ENCODE measurements around the gene RNF7.
A peak's percentile ranks its signal among the peaks of the same experiment; 100 is the strongest.

The RNF7 gene

DNA sequence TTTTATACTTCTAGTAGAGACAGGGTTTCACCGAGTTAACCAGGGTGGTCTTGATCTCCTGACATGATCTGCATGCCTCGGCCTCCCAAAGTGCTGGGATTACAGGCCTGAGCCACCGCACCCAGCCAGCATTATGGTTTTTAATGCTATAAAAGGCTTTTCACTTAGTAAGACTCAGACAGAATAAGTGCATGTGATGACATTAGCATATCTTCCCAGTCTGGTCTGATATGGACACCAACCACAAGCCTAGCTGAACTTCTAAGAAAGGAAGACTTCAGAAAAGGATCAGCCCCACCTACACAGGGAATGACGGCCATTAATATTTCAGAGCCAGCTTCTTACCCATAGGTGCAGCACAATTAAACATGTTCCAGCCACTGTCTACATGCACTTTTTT, 52.1 kb downstream of the RNF7 start:
- TF ChIP-seq, protein P1, sequence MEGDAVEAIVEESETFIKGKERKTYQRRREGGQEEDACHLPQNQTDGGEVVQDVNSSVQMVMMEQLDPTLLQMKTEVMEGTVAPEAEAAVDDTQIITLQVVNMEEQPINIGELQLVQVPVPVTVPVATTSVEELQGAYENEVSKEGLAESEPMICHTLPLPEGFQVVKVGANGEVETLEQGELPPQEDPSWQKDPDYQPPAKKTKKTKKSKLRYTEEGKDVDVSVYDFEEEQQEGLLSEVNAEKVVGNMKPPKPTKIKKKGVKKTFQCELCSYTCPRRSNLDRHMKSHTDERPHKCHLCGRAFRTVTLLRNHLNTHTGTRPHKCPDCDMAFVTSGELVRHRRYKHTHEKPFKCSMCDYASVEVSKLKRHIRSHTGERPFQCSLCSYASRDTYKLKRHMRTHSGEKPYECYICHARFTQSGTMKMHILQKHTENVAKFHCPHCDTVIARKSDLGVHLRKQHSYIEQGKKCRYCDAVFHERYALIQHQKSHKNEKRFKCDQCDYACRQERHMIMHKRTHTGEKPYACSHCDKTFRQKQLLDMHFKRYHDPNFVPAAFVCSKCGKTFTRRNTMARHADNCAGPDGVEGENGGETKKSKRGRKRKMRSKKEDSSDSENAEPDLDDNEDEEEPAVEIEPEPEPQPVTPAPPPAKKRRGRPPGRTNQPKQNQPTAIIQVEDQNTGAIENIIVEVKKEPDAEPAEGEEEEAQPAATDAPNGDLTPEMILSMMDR (IDR thresholded peaks at IDR 0.05) = no peak
- no peak overlapping the region for H3K4me3 ChIP-seq
- DNase-seq (ENCODE audit: low spot score) = no peak
- H3K27ac ChIP-seq = no peak overlapping the region

DNA sequence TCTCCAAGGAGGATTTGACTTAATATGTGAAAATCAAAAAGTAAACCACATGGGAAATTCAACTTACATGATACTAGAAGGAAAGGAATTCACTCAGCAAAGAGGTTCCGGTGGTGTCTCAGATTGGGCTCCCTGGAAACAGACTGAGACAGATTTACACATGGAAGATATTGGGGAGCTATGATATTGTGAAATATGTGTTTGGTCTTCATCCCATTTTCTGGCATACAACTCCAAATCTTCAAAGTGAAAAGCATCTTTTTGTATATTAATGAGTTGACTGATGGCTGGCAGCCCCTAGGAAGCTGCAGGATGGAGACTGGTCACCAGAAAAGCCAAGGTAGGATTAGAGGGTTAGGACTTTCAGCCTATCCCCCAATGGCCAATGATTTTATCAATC, 54.4 kb downstream of the RNF7 start:
- no peak for DNase-seq (ENCODE audit: low spot score)
- H3K4me3 ChIP-seq = no peak overlapping the region
- H3K27ac ChIP-seq = no peak overlapping the region
- TF ChIP-seq, protein P1 (IDR thresholded peaks at IDR 0.05) = no peak

DNA sequence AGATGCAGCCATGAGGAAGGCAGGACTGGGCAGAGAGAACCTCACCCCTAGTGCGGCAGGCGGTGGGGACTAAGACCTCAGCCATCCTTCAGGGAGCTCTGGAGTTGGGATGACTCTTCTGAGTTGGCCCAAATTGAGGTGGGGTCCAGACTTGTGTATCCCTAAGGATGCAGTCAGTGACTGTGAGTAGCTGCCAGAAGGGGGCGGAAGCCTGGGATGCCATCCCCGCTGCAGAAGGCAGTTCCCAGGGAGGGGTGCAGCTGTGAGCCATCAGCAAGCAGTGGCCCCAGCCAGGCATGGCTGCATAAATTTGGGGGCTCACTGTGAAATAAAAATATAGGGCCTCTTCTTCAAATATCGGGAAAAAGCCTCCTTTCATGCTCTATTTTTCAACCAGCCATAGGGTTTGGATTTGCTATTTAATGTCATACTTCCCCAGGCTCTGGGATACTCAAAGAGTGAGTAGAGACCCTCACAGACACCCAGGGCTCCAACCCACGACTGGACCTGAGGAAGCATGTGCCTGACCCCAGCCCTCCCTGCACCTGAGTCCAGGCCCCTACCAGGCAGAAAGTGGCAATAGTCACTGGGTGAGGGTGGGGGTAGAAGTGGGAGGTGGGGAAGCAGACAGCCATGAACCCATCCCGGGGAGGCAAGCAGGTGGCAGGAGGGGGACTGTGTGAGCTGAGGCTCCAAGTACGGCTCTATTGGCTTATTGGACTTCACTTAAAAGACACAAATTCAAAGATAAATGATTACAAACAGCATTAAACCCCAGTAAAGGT, 55.6 kb downstream of the RNF7 start:
- no peak for DNase-seq (ENCODE audit: low spot score)
- Histone ChIP-seq H3K27ac (no peak overlapping the region), H3K4me3 (no peak overlapping the region)
- TF ChIP-seq, protein P1 (IDR thresholded peaks at IDR 0.05) = no peak

DNA sequence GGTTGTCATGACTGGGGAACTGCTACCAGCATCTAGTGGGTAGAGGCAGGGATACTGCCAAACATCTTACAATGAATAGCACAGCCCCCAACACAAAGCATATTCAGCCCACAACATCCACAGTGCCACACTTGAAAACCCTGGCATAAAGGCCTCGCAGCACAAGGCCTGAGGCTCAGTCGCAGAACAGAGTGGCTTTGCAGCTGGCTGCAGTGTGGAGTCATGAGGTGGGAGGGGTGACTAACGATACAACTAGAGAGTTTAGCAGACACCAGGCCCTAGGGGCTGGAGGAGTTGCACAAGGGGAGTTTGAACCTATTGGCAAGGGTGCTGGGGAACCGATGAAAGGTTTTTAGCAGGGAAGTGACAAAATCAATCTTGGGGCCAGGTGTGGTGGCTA, 57.2 kb downstream of the RNF7 start:
- Histone ChIP-seq H3K4me3 (no peak overlapping the region), H3K27ac (no peak overlapping the region)
- TF ChIP-seq, protein P1 (IDR thresholded peaks at IDR 0.05) = no peak
- no peak for DNase-seq (ENCODE audit: low spot score)

DNA sequence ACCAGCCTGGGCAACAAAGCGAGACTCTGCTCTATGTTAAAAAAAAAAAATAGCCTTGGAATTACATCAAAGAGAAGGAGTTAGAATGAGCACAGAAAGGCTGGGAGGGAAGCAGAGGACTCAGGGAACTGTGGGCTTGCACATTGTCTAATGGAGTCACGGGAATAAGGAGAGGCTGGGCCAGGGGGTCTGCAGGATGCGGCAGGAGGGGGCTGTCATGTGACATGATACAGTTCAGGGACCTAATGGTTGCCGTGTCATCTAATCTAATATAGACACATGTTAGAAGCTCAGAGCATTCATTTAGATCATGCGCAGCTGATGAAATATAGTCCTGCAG, 57.6 kb downstream of the RNF7 start:
- TF ChIP-seq, protein P1 (IDR thresholded peaks at IDR 0.05) = no peak
- no peak for DNase-seq (ENCODE audit: low spot score)
- no peak overlapping the region for H3K27ac ChIP-seq
- H3K4me3 ChIP-seq = no peak overlapping the region

DNA sequence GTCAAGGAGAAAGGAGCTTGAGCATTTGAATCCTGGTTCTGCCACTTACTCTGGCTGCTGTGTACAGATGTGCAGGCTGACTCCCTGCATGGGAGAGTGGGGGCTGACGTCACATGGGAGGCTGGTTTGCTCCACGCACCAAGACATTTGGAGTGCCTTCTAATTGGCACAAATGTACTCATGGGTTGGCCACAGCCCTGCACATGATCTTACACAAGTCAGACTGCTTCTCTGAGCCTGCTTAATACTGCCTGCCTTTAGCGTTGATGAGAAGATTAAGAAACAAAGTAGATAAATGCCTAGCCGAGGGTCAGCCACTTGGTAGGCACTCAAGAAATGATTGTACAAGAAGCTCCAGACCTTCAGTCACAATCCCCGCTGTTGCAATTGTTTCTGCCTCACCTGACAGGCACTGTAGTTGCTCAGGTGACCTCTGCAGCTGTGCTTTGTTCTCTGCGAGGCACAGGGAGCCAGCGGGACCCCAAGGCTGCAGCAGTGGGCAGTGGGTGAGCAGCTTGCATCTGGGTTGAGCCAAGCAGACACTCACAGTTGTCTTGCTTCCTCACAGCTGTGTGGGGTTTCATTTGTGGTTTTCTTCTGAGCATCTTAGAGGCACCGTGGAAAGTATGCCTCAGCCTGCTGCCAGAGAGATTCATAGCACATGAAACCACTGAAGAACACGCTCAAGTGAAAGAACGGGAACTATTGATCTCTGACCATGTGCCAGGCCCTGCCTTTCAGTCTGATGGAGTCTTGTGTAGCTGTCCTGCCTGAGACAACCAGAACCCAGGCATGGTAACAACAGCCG, 58.2 kb downstream of the RNF7 start:
- DNase-seq (ENCODE audit: low spot score) = no peak
- Histone ChIP-seq H3K27ac (peak overlapping the region; percentile 63 to 74), H3K4me3 (peak overlapping the region; percentile 62)
- TF ChIP-seq, protein P1 (IDR thresholded peaks at IDR 0.05) = no peak

All from coronary artery (tissue), 2 donors.